ENCODE data around the gene NYAP2. TPM values are rescaled to one million over a fixed set of nuclear protein-coding genes. Genes with fewer than 3 reads are reported as not detected.

The NYAP2 gene
- polyA plus RNA-seq, 1 experiment, result not detected

GRCh38 chr2:225582355-225583116 lies 183.0 kb downstream of the NYAP2 start:
- CTCF ChIA-PET, result no interaction called here
- DNase-seq (ENCODE audit: low read depth, low spot score), result no peak
- POLR2A ChIA-PET, result no interaction called here
- H3K27ac ChIP-seq (ENCODE audit: low read depth, low read length), result no peak overlapping the region
- peaks cover 7% of the 10 kb centered on the region; the same call in 1 of the 2 replicates for H3K9me3 ChIP-seq (ENCODE audit: control insufficient read depth, insufficient read depth, low read length)
- no peak for TF ChIP-seq CTCF (IDR thresholded peaks at IDR 0.05; ENCODE audit: low read depth, low read length)
- no peak overlapping the region for H3K4me3 ChIP-seq (ENCODE audit: low read depth, low read length)
- H3K27me3 ChIP-seq (ENCODE audit: control insufficient read depth, insufficient read depth, low read length), result no peaks in the 10 kb centered on the region

- no peak for DNase-seq (ENCODE audit: low read depth, low spot score)
- H3K9me3 ChIP-seq (ENCODE audit: control insufficient read depth, insufficient read depth, low read length), result peaks cover 7% of the 10 kb centered on the region; the same call in 1 of the 2 replicates
- no peak overlapping the region for H3K27ac ChIP-seq (ENCODE audit: low read depth, low read length)
- H3K4me3 ChIP-seq (ENCODE audit: low read depth, low read length), result no peak overlapping the region
- H3K27me3 ChIP-seq (ENCODE audit: control insufficient read depth, insufficient read depth, low read length), result no peaks in the 10 kb centered on the region
- no peak for TF ChIP-seq CTCF (IDR thresholded peaks at IDR 0.05; ENCODE audit: low read depth, low read length)
- CTCF ChIA-PET, result no interaction called here
- POLR2A ChIA-PET, result no interaction called here
These were observed 185.3 kb downstream of the NYAP2 start for GRCh38 chr2:225584796-225585195.

- ChIA-PET POLR2A (no interaction called here), CTCF (no interaction called here)
- no peak for TF ChIP-seq CTCF (IDR thresholded peaks at IDR 0.05; ENCODE audit: low read depth, low read length)
These were observed 191.4 kb downstream of the NYAP2 start for GRCh38 chr2:225590932-225591331.

GRCh38 chr2:225597911-225598310 lies 198.4 kb downstream of the NYAP2 start:
- no peak for TF ChIP-seq CTCF (IDR thresholded peaks at IDR 0.05; ENCODE audit: low read depth, low read length)
- no peak overlapping the region for H3K4me3 ChIP-seq (ENCODE audit: low read depth, low read length)
- peaks cover 2% of the 10 kb centered on the region for H3K27me3 ChIP-seq (ENCODE audit: control insufficient read depth, insufficient read depth, low read length)
- no peak for DNase-seq (ENCODE audit: low read depth, low spot score)
- ChIA-PET CTCF (no interaction called here), POLR2A (no interaction called here)
- no peak overlapping the region for H3K27ac ChIP-seq (ENCODE audit: low read depth, low read length)
- no peaks in the 10 kb centered on the region for H3K9me3 ChIP-seq (ENCODE audit: control insufficient read depth, insufficient read depth, low read length)

More at GRCh38 chr2:225590932-225591331, 191.4 kb downstream of the NYAP2 start:
- Histone ChIP-seq H3K27me3 (ENCODE audit: control insufficient read depth, insufficient read depth, low read length) (peaks cover 2% of the 10 kb centered on the region), H3K4me3 (ENCODE audit: low read depth, low read length) (no peak overlapping the region), H3K27ac (ENCODE audit: low read depth, low read length) (peak overlapping the region; percentile 3), H3K9me3 (ENCODE audit: control insufficient read depth, insufficient read depth, low read length) (no peaks in the 10 kb centered on the region)
- no peak for DNase-seq (ENCODE audit: low read depth, low spot score)

GRCh38 chr2:225598426-225598825 lies 198.9 kb downstream of the NYAP2 start:
- POLR2A ChIA-PET, result no interaction called here
- Histone ChIP-seq H3K9me3 (ENCODE audit: control insufficient read depth, insufficient read depth, low read length) (no peaks in the 10 kb centered on the region), H3K4me3 (ENCODE audit: low read depth, low read length) (no peak overlapping the region), H3K27ac (ENCODE audit: low read depth, low read length) (no peak overlapping the region), H3K27me3 (ENCODE audit: control insufficient read depth, insufficient read depth, low read length) (peaks cover 2% of the 10 kb centered on the region)
- CTCF ChIA-PET, result no interaction called here
- DNase-seq (ENCODE audit: low read depth, low spot score), result no peak
- no peak for TF ChIP-seq CTCF (IDR thresholded peaks at IDR 0.05; ENCODE audit: low read depth, low read length)

Data from AG04450 (cell line).